Neuronal stem cell (in vitro differentiated cells): ENCODE data around the gene PACS1.

Experiments
- DNase-seq: peaks from one replicate; pipeline ENCODE4 v3.0.0-alpha.2; 2013; ENCODE audit warnings: low spot score
- H2AFZ ChIP-seq: one replicate; pipeline ENCODE4 v1.6.1; 2013; ENCODE audit warnings: mild to moderate bottlenecking, low read length, inconsistent platforms
- H2AK5ac ChIP-seq: 2 replicates; pipeline ENCODE4 v1.6.1; 2013; ENCODE audit warnings: low read depth, mild to moderate bottlenecking, inconsistent platforms, low read length, moderate library complexity, mixed read lengths
- H2BK120ac ChIP-seq: 2 replicates; pipeline ENCODE4 v1.6.1; 2013; ENCODE audit warnings: low read depth, mild to moderate bottlenecking, inconsistent platforms, low read length, moderate library complexity, mixed read lengths
- H2BK12ac ChIP-seq: one replicate; pipeline ENCODE4 v1.6.1; 2013; ENCODE audit warnings: low read length, inconsistent platforms
- H2BK15ac ChIP-seq: 2 replicates; pipeline ENCODE4 v1.6.1; 2013; ENCODE audit warnings: mild to moderate bottlenecking, low read length, inconsistent platforms, mixed read lengths
- H2BK5ac ChIP-seq: one replicate; pipeline ENCODE4 v1.6.1; 2013; ENCODE audit warnings: inconsistent platforms, mild to moderate bottlenecking, low read length, moderate library complexity
- H3K14ac ChIP-seq: one replicate; pipeline ENCODE4 v1.6.1; 2013; ENCODE audit warnings: low read length, inconsistent platforms
- H3K18ac ChIP-seq: 2 replicates; pipeline ENCODE4 v1.6.1; 2013; ENCODE audit warnings: low read length, inconsistent platforms
- H3K23ac ChIP-seq: 2 replicates; pipeline ENCODE4 v1.6.1; 2013; ENCODE audit warnings: low read depth, mild to moderate bottlenecking, mixed read lengths, low read length, inconsistent platforms; ENCODE audit not compliant: poor library complexity
- H3K27ac ChIP-seq: replicated peaks from 3 replicates; pipeline ENCODE4 v1.5.1; 2013; ENCODE audit warnings: low read length, inconsistent platforms
- H3K27me3 ChIP-seq, 3 experiments: 2 replicates each; pipeline ENCODE4 v1.6.1; 2013; ENCODE audit warnings: low read length in 3 of 3, mild to moderate bottlenecking in 2 of 3, inconsistent platforms in 1 of 3, low read depth in 1 of 3, mixed read lengths in 1 of 3, moderate library complexity in 1 of 3; ENCODE audit not compliant: control insufficient read depth in 3 of 3, insufficient read depth in 3 of 3
- H3K36me3 ChIP-seq, 2 donors: replicated peaks in 1 of 2; 2 replicates each; pipeline ENCODE4 v1.6.1; 2013; ENCODE audit warnings: low read length in 2 of 2; ENCODE audit not compliant: control insufficient read depth in 2 of 2, insufficient read depth in 2 of 2
- H3K4ac ChIP-seq: 2 replicates; pipeline ENCODE4 v1.6.1; 2013; ENCODE audit warnings: inconsistent platforms, mild to moderate bottlenecking, low read length, moderate library complexity
- H3K4me1 ChIP-seq, 2 donors: 1 replicate in 1 of 2; 2 replicates in 1 of 2; pipeline ENCODE4 v1.6.1; 2013; ENCODE audit warnings: low read length in 2 of 2, low read depth in 1 of 2; ENCODE audit not compliant: control insufficient read depth in 2 of 2, insufficient read depth in 1 of 2
- H3K4me2 ChIP-seq: one replicate; pipeline ENCODE4 v1.6.1; 2013; ENCODE audit warnings: mild to moderate bottlenecking, low read length, inconsistent platforms; ENCODE audit not compliant: insufficient read depth, poor library complexity, severe bottlenecking
- H3K4me3 ChIP-seq, 2 donors: 2 replicates each; pipeline ENCODE4 v1.5.1; 2013; ENCODE audit warnings: low read length in 2 of 2, mild to moderate bottlenecking in 2 of 2, inconsistent platforms in 1 of 2, moderate library complexity in 1 of 2
- H3K79me1 ChIP-seq: one replicate; pipeline ENCODE4 v1.6.1; 2013; ENCODE audit warnings: low read depth, mild to moderate bottlenecking, inconsistent platforms, low read length, moderate library complexity
- H3K9ac ChIP-seq: one replicate; pipeline ENCODE4 v1.6.1; 2013; ENCODE audit warnings: mild to moderate bottlenecking, low read depth, low read length, inconsistent platforms; ENCODE audit not compliant: poor library complexity
- H3K9me3 ChIP-seq, 2 donors: replicated peaks in 1 of 2; 2 replicates each; pipeline versions ENCODE3 to v1.6.1; 2013; ENCODE audit warnings: low read length in 2 of 2, mild to moderate bottlenecking in 2 of 2, inconsistent platforms in 1 of 2, low read depth in 1 of 2, mixed read lengths in 1 of 2, moderate library complexity in 1 of 2; ENCODE audit not compliant: control insufficient read depth in 2 of 2, insufficient read depth in 1 of 2
- H4K8ac ChIP-seq: one replicate; pipeline ENCODE4 v1.6.1; 2013; ENCODE audit warnings: low read depth, mild to moderate bottlenecking, inconsistent platforms, low read length, moderate library complexity
- H4K91ac ChIP-seq: one replicate; pipeline ENCODE4 v1.6.1; 2013; ENCODE audit warnings: low read length, low read depth, mild to moderate bottlenecking, inconsistent platforms; ENCODE audit not compliant: poor library complexity
- WGBS, 2 donors: extraction: QIAGEN DNeasy Blood & Tissue Kit; methylation state at CpG; one replicate each; pipeline ENCODE4 v1.1.7; 2013; ENCODE audit warnings: missing lambda C conversion rate in 2 of 2, mixed read lengths in 1 of 2; ENCODE audit not compliant: insufficient read length in 2 of 2, insufficient replicate concordance in 1 of 2; ENCODE audit errors: extremely low coverage in 2 of 2; 5-methylcytosine and 5-hydroxymethylcytosine counted together

Gene PACS1

DNA sequence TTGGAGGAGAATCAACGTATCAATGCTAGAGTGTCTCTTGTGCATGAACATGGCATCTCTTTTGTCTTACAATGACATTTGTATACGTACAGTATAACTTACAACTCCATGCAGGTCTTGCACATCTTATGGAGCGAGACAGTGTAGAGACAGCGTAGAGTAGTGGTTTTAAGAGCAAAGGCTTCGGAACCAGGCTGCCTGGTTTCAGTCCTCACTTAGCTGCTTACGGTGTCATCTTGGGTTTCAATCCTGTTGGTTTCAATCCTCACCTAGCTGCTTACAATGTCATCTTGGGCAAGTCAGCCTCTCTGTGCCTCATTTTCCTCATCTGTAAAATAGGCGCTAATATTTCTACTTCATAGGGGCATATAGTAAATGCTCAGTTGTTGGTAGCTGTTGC is 98.2 kb downstream of the PACS1 start:
- Histone ChIP-seq H3K14ac (no peak overlapping the region), H3K27ac (no peak overlapping the region), H2BK12ac (no peak overlapping the region), H4K91ac (no peak overlapping the region), H3K27me3 (no peaks in the 10 kb centered on the region), H3K4me3 (no peak overlapping the region), H4K8ac (no peak overlapping the region), H3K23ac (no peak overlapping the region), H3K79me1 (no peaks in the 10 kb centered on the region), H2BK5ac (no peak overlapping the region), H2AFZ (no peak overlapping the region), H3K9me3 (no peaks in the 10 kb centered on the region), H2BK120ac (no peak overlapping the region), H2AK5ac (no peak overlapping the region), H2BK15ac (no peak overlapping the region), H3K9ac (no peak overlapping the region), H3K4ac (no peak overlapping the region), H3K36me3 (no peaks in the 10 kb centered on the region), H3K18ac (no peak overlapping the region), H3K4me2 (no peak overlapping the region), H3K4me1 (no peaks in the 10 kb centered on the region)
- no CpG with 5 or more reads among the region's 7 CpGs for WGBS, 2 donors
- no peak for DNase-seq

DNA sequence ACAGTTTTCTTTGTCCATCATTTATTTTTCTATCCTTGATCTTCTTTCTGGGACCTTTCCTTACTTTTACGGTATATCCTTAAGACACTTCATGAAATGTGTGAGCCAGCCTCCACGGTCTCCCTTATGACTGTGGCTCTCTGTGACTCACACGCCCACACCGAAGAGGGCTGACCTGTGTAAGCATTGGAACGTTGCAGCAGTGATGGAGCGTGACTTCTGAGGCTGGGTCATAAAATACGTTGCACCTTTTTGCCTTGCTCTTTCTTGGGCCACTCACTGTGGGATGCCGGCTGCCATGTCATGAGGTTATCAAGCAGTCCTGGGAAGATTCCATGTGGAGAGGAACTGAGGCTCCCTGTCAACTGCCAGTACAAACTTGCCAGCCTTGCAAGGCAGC is 102.1 kb downstream of the PACS1 start:
- H2BK15ac ChIP-seq: no peak overlapping the region
- no peak overlapping the region for H3K4me3 ChIP-seq
- peak overlapping the region; percentile 17 for H3K23ac ChIP-seq
- no peak overlapping the region for H3K14ac ChIP-seq
- H3K4me2 ChIP-seq: no peak overlapping the region
- H2BK120ac ChIP-seq: no peak overlapping the region
- WGBS, 2 donors: no CpG with 5 or more reads among the region's 8 CpGs
- H3K27ac ChIP-seq: no peak overlapping the region
- no peaks in the 10 kb centered on the region for H3K4me1 ChIP-seq
- no peak overlapping the region for H2BK5ac ChIP-seq
- H2AK5ac ChIP-seq: no peak overlapping the region
- H3K27me3 ChIP-seq: no peaks in the 10 kb centered on the region
- no peaks in the 10 kb centered on the region for H3K36me3 ChIP-seq
- no peak overlapping the region for H2AFZ ChIP-seq
- no peak overlapping the region for H3K9ac ChIP-seq
- H3K9me3 ChIP-seq: no peaks in the 10 kb centered on the region
- no peak overlapping the region for H2BK12ac ChIP-seq
- H4K91ac ChIP-seq: no peak overlapping the region
- no peak overlapping the region for H4K8ac ChIP-seq
- H3K18ac ChIP-seq: no peak overlapping the region
- H3K79me1 ChIP-seq: no peaks in the 10 kb centered on the region
- DNase-seq: no peak
- H3K4ac ChIP-seq: no peak overlapping the region

DNA sequence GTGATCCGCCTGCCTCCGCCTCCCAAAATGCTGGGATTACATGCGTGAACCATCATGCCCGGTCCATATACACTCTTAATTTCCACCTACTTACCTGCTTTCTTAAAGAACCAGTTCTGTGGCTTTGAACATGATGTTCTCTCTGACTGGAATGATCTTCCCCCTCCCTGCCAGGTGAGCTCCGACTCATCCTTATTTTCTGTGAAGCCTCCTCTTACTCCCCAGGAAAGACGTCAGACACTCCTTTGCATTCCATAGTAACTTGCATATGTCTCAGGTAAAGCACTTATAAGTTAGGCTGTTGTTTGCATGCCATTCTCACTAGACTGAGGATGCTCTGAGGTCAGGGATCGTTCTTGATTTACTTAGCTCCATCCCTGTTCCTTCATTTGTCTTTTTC is 106.6 kb downstream of the PACS1 start:
- H2BK5ac ChIP-seq: no peak overlapping the region
- H4K8ac ChIP-seq: no peak overlapping the region
- H3K9me3 ChIP-seq: no peaks in the 10 kb centered on the region
- DNase-seq: no peak
- H3K9ac ChIP-seq: no peak overlapping the region
- H3K4ac ChIP-seq: no peak overlapping the region
- no peak overlapping the region for H3K4me2 ChIP-seq
- H3K4me3 ChIP-seq: no peak overlapping the region
- H2BK12ac ChIP-seq: no peak overlapping the region
- no peaks in the 10 kb centered on the region for H3K4me1 ChIP-seq
- H2AFZ ChIP-seq: no peak overlapping the region
- no CpG with 5 or more reads among the region's 7 CpGs for WGBS, 2 donors
- no peak overlapping the region for H2BK120ac ChIP-seq
- no peaks in the 10 kb centered on the region for H3K27me3 ChIP-seq
- no peaks in the 10 kb centered on the region for H3K79me1 ChIP-seq
- H2AK5ac ChIP-seq: no peak overlapping the region
- no peak overlapping the region for H3K23ac ChIP-seq
- H2BK15ac ChIP-seq: no peak overlapping the region
- H3K18ac ChIP-seq: no peak overlapping the region
- H3K14ac ChIP-seq: no peak overlapping the region
- H4K91ac ChIP-seq: no peak overlapping the region
- H3K36me3 ChIP-seq: no peaks in the 10 kb centered on the region
- no peak overlapping the region for H3K27ac ChIP-seq

DNA sequence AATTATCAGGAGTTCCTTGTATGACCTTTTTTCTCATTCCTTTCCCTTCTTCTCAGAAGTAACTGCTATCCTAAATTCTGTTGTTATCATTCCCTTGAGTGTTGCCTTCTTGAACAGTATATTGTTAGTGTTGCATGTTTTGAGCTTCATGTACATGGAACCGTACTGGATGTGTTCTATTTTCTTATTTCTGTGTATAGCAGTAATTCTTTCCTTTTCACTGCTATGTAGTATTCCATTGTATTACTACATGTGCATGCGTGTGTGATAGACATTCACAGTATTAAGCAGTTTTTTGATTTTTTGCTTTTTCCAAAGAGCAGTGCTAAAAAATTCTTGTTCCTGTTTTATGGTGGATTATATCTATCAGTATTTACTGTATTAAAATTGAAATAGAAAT is 108.1 kb downstream of the PACS1 start:
- Histone ChIP-seq H3K4me2 (no peak overlapping the region), H3K79me1 (no peaks in the 10 kb centered on the region), H3K4me3 (no peak overlapping the region), H3K27ac (no peak overlapping the region), H3K18ac (no peak overlapping the region), H3K4me1 (no peaks in the 10 kb centered on the region), H4K8ac (no peak overlapping the region), H2BK12ac (no peak overlapping the region), H3K14ac (no peak overlapping the region), H2BK5ac (no peak overlapping the region), H3K9me3 (no peaks in the 10 kb centered on the region), H2BK120ac (no peak overlapping the region), H3K36me3 (no peaks in the 10 kb centered on the region), H4K91ac (no peak overlapping the region), H3K4ac (no peak overlapping the region), H2BK15ac (no peak overlapping the region), H2AFZ (no peak overlapping the region), H3K27me3 (no peaks in the 10 kb centered on the region), H3K23ac (no peak overlapping the region), H3K9ac (no peak overlapping the region), H2AK5ac (no peak overlapping the region)
- DNase-seq: no peak
- WGBS, 2 donors: no CpG with 5 or more reads among the region's 2 CpGs
